Measurements from ENCODE around the gene NKIRAS2.

DNA sequence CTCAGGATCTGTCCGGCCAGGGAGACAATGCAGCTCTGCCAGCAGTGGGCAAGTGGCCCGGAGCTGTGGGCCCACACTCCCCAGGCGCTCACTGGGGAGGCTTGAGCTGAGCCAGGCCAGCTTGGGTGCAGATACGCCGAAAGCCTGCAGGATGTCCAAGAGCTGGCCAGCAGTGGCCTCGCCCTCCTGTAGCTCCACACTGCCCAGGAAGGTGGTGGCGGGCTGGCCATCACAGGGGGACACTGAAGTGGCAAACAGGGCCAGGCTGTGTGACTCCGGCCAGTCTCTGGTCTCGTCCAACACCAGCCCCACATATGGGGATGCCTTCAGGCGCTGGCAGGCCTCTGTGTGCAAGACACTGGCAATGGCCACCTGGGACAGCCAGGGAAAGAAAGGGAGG, 20.9 kb downstream of the NKIRAS2 start:
- TF ChIP-seq CEBPB (IDR thresholded peaks at IDR 0.05) (no peak), RAD21 (IDR thresholded peaks at IDR 0.05; ENCODE audit: low read depth) (no peak), ZBTB7A (IDR thresholded peaks at IDR 0.05; ENCODE audit: low read depth) (no peak), FOXM1 (IDR thresholded peaks at IDR 0.05; ENCODE audit: borderline replicate concordance, low read depth) (no peak)

Data from Ishikawa (cell line).